HL-60 (cell line): ENCODE measurements around the gene TMPRSS6.

Experiments
- DNase-seq, 2 experiments: peaks; one replicate each; pipeline ENCODE4 v3.0.0-alpha.2; 2010 to 2020; ENCODE audit warnings: low read depth in 1 of 2, low spot score in 1 of 2
- H3K27ac ChIP-seq: fragments of 250-450 bp; sonication (Bioruptor Pico); replicated peaks from 2 replicates; pipeline ENCODE4 v1.5.1; 2020; ENCODE audit warnings: mild to moderate bottlenecking, moderate library complexity
- H3K27me3 ChIP-seq: fragments of 250-450 bp; sonication (Bioruptor Pico); 2 replicates; pipeline ENCODE4 v1.5.1; 2021; ENCODE audit warnings: mild to moderate bottlenecking, moderate library complexity; ENCODE audit not compliant: insufficient read depth, poor library complexity, severe bottlenecking
- H3K4me3 ChIP-seq: replicated peaks from 2 replicates; pipeline ENCODE4 v1.5.1; 2011; ENCODE audit warnings: mild to moderate bottlenecking, control low read depth, low read length; ENCODE audit not compliant: insufficient read depth
- CTCF ChIP-seq: IDR thresholded peaks from one replicate; pipeline ENCODE4 v1.5.1; 2011; ENCODE audit warnings: low read length, control low read depth, inconsistent platforms; ENCODE audit not compliant: insufficient read depth
- GABPA ChIP-seq: IDR thresholded peaks from 2 replicates; pipeline ENCODE4 v1.6.1; 2012; ENCODE audit warnings: low read depth
- POLR2AphosphoS5 ChIP-seq: IDR thresholded peaks from 2 replicates; pipeline ENCODE4 v1.6.1; 2012; ENCODE audit warnings: low read depth
- REST ChIP-seq: IDR thresholded peaks from 2 replicates; pipeline ENCODE4 v1.6.1; 2012; ENCODE audit warnings: low read depth; ENCODE audit not compliant: insufficient replicate concordance
- SPI1 ChIP-seq: IDR thresholded peaks from 2 replicates; pipeline ENCODE4 v1.6.1; 2012; ENCODE audit warnings: low read depth, mild to moderate bottlenecking, borderline replicate concordance

TMPRSS6 gene

GRCh38 chr22:37135023-37135422, 25.5 kb upstream of the TMPRSS6 start:
- no peak overlapping the region for H3K4me3 ChIP-seq
- DNase-seq = no peak
- no peak overlapping the region for H3K27ac ChIP-seq
- no peaks in the 10 kb centered on the region for H3K27me3 ChIP-seq
- TF ChIP-seq GABPA = no peak
- TF ChIP-seq REST = no peak
- no peak for TF ChIP-seq CTCF
- TF ChIP-seq SPI1 = no peak
- no peak for TF ChIP-seq POLR2AphosphoS5

- DNase-seq = no peak
- H3K4me3 ChIP-seq = no peak overlapping the region
- TF ChIP-seq SPI1 = no peak
- no peak for TF ChIP-seq GABPA
These were observed 23.9 kb upstream of the TMPRSS6 start for GRCh38 chr22:37133304-37134018.

GRCh38 chr22:37132773-37133172, 23.3 kb upstream of the TMPRSS6 start:
- H3K4me3 ChIP-seq = no peak overlapping the region
- H3K27ac ChIP-seq = no peak overlapping the region
- TF ChIP-seq REST (no peak), SPI1 (no peak), GABPA (no peak), POLR2AphosphoS5 (no peak), CTCF (no peak)
- no peaks in the 10 kb centered on the region for H3K27me3 ChIP-seq
- DNase-seq = no peak

More at GRCh38 chr22:37133304-37134018, 23.9 kb upstream of the TMPRSS6 start:
- H3K27ac ChIP-seq = no peak overlapping the region
- no peaks in the 10 kb centered on the region for H3K27me3 ChIP-seq

GRCh38 chr22:37129866-37130441, 20.4 kb upstream of the TMPRSS6 start:
- H3K27ac ChIP-seq = no peak overlapping the region
- no peak for DNase-seq
- TF ChIP-seq POLR2AphosphoS5 = no peak
- TF ChIP-seq SPI1 = no peak
- no peak overlapping the region for H3K4me3 ChIP-seq
- H3K27me3 ChIP-seq = no peaks in the 10 kb centered on the region
